HPDE6-E6E7 (cell line): ENCODE data around the gene RYR2.

Experiments
- DNase-seq: peaks from one replicate; pipeline ENCODE4 v3.0.0; 2011; ENCODE audit warnings: missing footprints; ENCODE audit errors: extremely low spot score

The RYR2 gene

DNA sequence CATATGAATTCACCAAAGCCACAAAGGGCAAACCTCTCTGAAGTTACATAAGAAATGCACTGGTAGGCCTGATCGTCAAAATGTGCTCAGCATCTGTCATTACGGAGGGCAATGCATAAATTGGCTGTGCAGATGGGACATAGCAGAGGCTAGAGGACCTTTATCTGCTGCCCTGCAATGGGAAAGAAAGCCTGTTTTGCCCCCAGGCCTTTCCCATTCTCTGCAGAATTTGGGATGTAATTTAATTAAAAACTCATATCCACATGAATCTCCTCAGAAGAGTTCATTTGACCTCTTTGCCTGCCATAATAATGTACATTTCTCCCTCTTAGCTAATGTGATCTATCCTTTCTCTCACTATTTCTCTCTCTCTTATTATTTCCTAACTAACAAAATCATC is 690.7 kb downstream of the RYR2 start:
- DNase-seq: no peak

GRCh38 chr1:237736372-237737029 is 694.5 kb downstream of the RYR2 start:
- peak; percentile 20 for DNase-seq

DNA sequence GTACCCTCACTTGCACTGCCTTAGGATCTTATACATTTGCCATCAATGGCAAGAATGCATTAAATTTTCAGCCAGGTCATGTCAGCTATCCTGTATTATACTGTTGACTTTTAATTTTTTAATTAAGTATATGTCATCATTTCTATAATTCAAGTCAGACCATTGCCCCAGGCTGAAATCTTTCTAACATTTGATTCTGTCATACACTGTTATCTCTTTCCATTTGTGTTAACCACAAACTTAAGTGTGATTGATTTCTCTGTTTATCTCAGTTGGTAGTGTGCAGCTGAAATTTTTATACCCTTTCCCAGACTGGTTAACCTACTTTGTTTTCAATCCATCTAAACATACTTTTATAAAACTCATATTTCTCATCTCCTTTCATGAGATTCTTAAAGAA is 695.5 kb downstream of the RYR2 start:
- no peak for DNase-seq

GRCh38 chr1:237737938-237738610 is 696.1 kb downstream of the RYR2 start:
- DNase-seq: no peak

GRCh38 chr1:237740846-237741245 is 698.9 kb downstream of the RYR2 start:
- no peak for DNase-seq

GRCh38 chr1:237745545-237745944 is 703.6 kb downstream of the RYR2 start:
- DNase-seq: no peak

DNA sequence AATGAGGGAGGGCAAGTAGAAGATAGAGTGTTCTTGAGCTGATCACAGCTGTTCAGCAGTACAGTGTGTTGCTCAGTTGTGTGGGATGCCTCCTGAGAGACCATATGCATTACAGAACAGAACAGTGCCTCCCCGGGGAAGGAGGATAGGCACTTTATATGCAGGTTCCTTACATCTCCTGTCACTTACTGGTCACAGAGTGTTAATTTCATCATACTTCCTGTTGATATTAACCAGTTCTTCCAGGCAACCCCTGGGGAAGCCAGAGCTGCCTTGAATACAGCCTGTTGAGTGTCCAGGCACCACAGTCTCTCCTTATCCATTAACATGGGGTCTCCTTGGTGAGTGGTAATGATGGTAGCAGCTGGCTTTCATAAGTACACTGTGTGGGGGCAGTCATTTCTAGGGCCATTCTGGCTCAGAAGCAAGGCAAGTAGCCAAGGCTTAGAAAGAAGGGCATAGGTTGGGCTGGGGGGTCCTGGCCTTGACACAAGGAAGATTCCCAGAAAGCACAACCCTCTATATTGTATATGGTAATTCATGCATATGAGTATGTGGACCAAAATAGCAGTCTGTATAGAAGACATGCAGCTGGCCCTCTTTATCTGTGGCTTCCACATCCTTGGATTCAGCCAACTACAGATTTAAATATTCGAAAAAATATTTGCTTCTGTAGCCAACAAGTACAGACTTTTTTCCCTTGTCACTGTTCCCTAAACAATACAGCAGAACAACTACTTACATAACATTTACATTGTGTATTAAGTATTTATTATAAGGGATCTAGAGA is 706.4 kb downstream of the RYR2 start:
- no peak for DNase-seq

- no peak for DNase-seq
Measured at GRCh38 chr1:237749122-237749521, 707.1 kb downstream of the RYR2 start.

GRCh38 chr1:237751090-237751489 is 709.1 kb downstream of the RYR2 start:
- no peak for DNase-seq

DNA sequence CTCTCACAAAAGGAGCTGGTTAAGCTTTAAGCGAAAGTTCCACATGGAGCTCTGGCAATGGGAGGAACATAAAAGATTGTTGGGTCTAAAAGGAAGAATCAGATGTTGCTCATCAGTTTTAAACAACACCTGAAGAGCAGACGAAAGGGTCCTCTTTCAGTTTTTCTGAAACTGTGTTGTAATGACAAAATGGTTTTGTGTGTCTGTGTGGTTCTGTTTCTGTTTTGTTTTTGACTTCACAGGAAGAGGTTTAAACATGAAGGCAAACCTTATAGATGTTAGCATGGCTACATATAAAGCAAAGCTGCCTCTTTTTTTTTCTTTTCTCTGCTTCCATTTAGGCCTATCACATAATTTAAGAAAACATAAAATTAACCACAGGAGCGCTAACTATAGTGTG is 712.6 kb downstream of the RYR2 start:
- DNase-seq: no peak

DNA sequence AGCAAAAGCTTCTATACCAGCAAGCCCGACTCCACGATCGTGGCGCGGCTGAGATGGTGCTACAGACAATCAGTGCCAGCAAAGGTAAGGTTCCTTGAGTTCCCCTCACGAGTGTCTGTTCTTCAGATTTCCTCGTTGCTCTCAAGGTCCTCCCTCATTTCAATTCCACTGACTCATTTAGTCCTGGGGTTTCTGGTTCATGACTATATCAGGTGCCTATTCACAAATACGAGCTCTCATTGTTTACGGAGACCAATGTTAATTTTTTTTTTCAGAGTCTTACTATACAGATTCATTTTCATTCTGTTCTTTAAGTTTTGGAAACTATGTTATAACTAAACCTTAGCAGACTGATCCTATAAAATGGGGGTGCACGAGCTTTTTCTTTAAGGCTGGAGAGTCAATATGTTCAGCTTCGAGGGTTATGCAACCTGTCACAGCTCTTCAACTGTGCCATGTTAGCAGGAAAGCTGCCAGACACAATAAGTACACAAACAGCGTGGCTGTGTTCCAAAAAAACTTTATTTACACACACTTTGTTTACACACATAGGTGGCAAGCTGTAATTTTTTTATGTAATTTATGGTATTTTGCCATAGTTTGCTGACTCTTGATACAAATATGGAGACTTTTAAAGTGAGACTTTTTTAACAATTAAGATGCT is 714.5 kb downstream of the RYR2 start:
- no peak for DNase-seq

- peak; percentile 45 for DNase-seq
Measured at GRCh38 chr1:237759377-237759776, 717.4 kb downstream of the RYR2 start.

DNA sequence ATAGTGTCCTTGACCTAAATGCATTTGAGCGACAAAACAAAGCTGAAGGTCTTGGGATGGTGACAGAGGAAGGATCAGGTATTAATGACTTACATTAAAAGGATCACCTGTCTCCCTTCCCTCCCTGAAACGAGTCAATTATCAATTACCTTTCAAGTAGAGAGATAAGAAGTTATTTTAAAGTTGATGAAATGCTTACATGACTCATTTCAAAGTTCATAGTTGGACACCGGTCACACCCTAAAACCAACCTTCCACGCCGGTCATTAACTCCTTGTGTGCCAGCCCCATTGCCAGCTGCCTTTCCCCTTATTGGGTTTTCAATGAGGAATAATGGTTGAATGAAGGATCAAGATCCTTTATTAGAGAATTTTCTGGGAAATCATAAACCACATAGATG is 719.0 kb downstream of the RYR2 start:
- DNase-seq: peak; percentile 14

DNA sequence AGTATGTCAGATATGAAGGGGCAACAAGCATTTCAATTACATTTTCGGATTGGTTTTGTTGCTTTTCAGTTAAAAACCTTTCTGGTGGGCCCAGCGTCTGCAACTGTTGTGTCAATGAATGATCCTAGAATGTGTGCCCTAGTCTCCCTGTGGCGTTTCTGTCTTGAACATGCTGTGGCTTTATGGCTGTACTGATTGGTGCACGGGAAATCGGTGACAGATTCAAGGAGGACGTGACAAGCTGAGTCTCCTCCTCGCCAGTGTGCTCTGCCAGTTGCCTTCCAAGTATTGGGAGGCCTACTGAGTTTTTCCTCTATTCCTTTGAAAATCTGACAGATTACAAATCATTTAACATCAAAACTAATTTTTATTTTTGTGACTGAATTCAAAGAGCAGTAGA is 721.2 kb downstream of the RYR2 start:
- no peak for DNase-seq

- no peak for DNase-seq
Measured at GRCh38 chr1:237763751-237764150, 721.8 kb downstream of the RYR2 start.

- no peak for DNase-seq
Measured at GRCh38 chr1:237769916-237770315, 727.9 kb downstream of the RYR2 start.

DNA sequence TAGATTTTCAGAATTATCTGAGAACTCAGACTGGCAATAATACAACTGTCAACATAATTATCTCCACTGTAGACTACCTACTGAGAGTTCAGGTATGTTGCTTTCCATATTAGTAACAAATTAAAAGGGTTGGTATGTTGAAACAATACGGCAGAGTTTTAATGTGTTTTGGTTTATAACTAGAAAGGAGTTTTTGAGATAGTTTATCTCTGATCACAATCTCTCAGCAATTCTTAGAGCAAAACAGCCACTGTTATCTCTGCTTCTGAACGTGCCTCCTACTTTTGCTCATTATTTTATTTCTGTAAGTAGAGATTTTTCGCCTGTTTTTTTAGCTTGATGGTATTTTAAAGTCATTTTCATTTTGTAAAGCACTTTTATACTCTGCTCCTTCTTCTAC is 730.0 kb downstream of the RYR2 start:
- no peak for DNase-seq

DNA sequence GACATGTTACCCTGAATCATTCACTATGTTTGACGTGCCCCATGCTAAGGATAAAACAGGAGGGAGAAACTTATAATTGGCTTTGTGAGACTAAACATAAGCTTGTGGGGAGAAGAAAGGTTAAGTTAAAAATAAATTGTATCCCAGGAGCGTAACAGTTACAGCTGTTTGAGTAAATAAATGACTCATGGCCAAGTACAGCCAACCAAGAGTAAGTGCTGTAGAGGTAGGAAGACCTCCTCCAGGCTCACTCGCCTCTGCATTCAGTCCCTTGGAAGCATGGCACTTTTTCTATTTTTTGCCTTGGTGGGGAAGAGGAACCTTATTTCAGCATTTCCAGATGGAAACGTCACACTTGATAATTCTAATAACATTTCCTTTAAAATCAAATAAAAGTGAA is 732.3 kb downstream of the RYR2 start:
- no peak for DNase-seq

DNA sequence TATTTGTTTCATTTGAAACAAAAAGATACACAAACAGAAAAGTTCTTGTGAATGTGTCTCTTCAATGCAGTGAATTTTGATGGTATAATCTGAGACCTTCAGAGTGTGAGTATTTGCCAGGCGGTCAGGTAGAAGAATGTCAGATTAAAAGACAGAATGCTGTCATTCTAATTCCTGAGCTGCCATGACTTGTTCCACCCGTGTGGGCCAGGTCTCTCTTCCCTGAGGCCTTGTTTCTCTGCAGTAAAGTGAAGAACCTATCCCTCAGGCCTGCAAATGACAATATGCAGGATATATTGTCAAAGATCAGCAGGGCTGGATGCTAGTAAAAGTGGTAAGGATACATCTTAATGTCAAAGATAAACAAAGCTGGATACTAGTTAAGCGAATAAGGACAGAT is 737.4 kb downstream of the RYR2 start:
- DNase-seq: no peak

DNA sequence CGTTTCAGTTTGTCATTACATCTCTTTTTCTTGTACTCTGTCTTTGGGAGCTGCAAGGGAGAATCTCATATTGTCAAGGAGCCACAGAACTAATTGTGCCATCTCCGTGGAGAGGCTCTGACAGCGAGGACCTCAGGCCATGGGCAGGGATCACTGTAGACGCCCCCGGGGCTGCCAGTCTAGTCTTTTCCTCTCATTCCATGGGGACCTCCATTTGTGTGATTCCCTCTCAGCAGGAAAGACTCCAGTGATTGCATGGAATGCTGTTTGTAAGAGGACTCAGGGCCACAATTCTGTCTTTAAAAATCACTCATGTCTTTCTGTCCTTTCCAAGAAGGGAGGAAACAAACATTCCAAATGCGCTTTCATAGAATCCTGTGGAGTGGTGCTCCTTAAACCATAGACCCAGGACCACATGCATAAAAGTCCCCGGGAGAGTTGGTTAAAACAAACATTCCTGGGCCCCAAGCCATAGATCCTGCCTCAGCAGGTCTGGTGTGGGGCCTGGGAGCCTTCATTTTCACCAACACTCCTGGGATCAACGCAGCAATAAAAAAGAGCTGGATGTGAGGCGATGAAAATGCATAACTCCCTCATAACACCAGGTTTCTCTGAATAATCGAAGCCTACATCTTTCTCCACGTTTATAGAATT is 744.2 kb downstream of the RYR2 start:
- DNase-seq: no peak

GRCh38 chr1:237788069-237788468 is 746.1 kb downstream of the RYR2 start:
- DNase-seq: no peak

DNA sequence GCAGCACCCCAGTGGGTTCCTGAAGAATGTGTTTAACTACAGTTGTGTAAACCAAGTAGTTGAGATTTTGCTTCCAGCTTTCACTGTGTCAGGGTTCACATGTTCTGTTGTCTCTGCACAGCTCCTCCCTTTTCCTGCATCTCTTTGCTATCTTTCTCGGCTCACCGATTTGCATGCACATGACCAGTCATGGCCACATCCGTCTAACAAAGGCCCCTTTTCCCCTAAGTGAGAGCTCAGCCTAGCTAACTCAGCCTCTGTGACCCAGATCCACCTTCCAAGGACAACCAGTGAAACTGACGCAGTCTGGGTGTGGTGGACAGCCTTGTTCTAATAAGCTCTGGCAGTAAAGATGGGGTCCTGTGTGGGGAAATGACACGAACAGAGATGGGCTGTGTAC is 747.6 kb downstream of the RYR2 start:
- no peak for DNase-seq
